GM12892 (cell line): Measurements from ENCODE around the gene ZBTB20.

Experiments
- DNase-seq: peaks from one replicate; pipeline ENCODE4 v3.0.0; 2011; ENCODE audit not compliant: insufficient read length
- FAIRE-seq: peaks from 2 replicates; lab custom pipeline; 2011; peaks lifted over from hg19 to GRCh38; lab: Jason Lieb, UNC
- POLR2A ChIP-seq: IDR thresholded peaks from 2 replicates; pipeline ENCODE4 v1.6.1; 2011; ENCODE audit warnings: low read depth, low read length, control low read depth
- POLR2AphosphoS5 ChIP-seq: IDR thresholded peaks from 2 replicates; pipeline ENCODE4 v1.6.1; 2011; ENCODE audit warnings: low read depth, low read length, control low read depth
- TAF1 ChIP-seq: IDR thresholded peaks from 2 replicates; pipeline ENCODE4 v1.6.1; 2011; ENCODE audit warnings: low read depth, mild to moderate bottlenecking, control low read depth, low read length, borderline replicate concordance

The ZBTB20 gene

DNA sequence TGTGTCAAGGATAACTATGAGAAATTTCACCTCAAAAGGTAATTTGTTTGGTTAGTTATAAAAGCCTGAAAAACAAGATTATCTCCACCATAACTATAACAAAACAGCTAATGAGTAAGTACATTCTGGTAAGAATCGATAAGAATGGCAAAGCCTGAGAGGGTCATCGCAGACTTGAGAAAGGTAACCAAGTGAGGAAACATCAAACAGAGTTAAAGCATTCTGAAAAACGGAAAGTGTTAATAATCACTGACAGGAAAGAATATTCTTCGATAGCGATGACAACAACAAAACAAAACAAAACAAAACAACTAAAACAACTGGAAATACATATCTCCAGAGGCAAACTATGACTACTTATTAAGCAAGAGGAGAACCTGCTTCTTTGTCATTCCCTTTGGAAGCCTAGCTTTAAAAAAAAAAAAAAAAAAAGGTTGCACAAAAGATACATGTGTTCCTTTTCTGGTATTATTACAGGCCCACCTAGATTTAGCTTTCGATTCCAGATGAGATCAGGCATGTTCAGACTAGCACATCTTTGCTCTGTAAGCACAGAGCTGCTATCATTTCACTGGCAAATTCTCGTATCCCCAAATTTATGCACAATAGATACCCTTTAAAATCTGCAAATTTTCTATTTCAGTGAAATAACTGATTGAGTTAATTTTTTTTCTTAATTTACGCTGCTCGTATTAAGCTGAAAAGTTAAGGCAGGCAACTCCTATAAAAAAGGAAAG lies 697.6 kb downstream of the ZBTB20 start:
- peak; percentile 84 for FAIRE-seq
- DNase-seq: no peak
- no peak for TF ChIP-seq POLR2A
- no peak for TF ChIP-seq POLR2AphosphoS5
- TF ChIP-seq TAF1: no peak

DNA sequence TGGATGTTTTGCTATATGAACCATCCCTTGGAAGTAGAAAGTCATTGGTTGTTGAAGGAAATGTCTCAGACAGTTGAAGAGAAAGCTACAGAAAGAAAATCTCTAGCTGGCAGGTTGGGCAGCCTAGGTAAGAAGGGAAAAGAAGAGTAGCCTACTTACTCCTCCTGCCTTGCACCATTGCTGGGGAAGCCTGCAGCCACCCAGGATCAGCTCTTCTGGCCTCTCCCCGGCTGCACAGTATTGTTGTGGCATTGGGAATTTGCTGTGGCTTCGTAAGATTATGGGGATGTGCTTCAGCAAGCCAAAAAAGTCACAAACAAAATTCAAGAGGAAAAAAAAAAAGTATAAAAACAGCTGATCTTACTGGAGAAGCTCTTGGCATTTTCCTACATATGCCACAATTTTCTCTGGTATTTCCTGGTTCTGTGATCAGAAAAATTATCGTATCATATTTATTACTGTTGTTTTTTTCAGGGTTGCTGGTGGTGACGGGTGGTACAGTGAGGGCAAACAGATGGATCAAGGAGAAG lies 699.1 kb downstream of the ZBTB20 start:
- no peak for DNase-seq
- TF ChIP-seq POLR2A (no peak), POLR2AphosphoS5 (no peak), TAF1 (no peak)
- FAIRE-seq: peak; percentile 5

DNA sequence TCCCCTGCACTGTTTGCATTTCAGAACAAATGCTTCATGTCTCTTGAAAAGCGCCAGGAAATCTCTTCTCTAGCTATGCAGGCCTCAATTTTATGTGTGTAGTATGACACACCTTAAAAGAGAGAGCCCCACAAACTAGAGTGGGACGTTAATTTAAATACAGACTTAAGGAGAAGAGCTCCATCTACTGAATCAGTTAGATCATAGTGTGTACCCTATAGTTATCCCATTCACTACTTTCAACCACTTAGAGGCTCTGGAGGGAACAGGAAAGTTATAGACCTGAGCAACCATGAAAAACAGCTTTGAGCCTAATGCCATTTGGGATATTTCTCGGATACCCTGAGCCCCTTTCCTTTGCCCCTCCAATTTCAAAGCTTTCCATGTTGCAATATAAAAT lies 699.5 kb downstream of the ZBTB20 start:
- DNase-seq (no peak), FAIRE-seq (peak; percentile 50)
- TF ChIP-seq TAF1 (no peak), POLR2AphosphoS5 (no peak), POLR2A (no peak)

DNA sequence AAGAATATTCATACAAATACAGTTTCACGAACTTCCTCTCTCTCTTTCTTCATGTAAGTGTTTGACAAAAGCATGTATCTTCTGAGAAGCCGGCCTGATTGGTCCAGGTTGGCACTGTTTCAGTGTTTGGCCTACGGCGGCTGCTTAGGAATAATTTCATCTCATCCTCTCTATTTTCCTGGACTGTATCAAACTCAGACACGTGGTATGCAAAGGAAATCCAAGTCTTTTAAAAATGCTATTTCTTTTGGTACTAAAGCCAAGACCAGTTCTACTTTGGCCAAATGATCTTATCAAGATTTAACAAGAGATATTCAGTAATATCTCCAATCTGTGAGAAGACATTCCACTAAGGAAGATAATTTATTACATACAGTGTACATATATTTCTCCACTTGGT lies 700.5 kb downstream of the ZBTB20 start:
- TF ChIP-seq TAF1 (no peak), POLR2AphosphoS5 (no peak)
- FAIRE-seq: peak; percentile 17
- no peak for DNase-seq

DNA sequence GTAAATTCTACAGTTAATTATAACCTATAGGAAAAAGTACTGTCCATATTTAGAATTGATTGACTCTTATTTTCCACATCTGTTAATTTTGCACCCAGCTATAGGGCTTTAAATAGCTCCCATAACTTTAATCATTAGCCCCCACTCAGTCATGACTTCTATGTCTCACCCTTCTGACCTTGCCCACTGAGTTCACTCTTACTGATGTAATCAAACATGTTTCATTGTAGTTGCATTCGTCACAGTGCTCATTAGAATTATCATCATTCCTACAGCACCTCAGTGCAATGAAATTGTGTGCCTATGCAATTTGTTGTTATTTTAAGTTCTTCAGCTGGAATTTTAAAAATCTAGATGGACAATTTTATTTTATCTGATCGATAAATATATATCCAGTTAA lies 701.9 kb downstream of the ZBTB20 start:
- no peak for TF ChIP-seq POLR2A
- no peak for TF ChIP-seq POLR2AphosphoS5
- TF ChIP-seq TAF1: no peak
- FAIRE-seq (peak; percentile 54), DNase-seq (no peak)

DNA sequence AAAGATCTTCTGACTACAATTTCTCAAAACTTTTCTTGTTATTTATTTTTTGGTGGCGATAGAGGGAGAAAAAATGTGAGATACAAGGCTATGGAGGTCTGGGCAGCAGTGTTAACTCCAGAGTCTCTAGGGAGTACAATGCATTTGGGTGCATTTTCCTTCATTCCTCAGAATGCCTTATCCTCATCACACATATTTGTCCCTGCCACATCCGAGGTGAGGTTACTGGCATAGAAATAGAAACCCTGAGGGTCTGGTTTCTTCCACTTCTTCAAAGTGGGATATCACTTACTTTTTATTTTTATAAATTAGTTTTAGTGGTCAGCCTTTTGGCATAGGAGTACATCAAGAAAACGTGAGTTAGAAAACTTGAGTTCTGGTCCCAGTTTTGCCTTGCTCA lies 702.9 kb downstream of the ZBTB20 start:
- DNase-seq: no peak
- peak; percentile 21 for FAIRE-seq
- no peak for TF ChIP-seq POLR2AphosphoS5

DNA sequence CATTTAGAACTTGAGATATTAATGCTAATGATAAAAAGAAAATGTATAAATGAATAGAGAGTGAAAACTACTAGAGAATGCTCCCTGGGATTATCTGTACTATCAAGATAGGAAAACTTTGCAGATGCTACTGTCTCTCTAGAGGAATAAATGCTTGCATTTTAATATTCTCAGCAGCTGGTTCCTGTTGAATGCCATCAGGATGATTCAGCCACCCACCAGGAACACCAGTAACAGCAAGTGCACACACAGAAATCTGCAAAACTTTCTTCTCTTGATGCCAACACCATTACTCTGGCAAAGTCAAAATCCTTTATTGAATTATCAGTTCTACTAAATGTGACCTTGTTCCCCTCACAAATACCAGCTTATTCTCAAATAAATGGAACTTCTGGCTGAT lies 704.8 kb downstream of the ZBTB20 start:
- FAIRE-seq (peak; percentile 57), DNase-seq (no peak)
- TF ChIP-seq POLR2A (no peak), POLR2AphosphoS5 (no peak), TAF1 (no peak)

DNA sequence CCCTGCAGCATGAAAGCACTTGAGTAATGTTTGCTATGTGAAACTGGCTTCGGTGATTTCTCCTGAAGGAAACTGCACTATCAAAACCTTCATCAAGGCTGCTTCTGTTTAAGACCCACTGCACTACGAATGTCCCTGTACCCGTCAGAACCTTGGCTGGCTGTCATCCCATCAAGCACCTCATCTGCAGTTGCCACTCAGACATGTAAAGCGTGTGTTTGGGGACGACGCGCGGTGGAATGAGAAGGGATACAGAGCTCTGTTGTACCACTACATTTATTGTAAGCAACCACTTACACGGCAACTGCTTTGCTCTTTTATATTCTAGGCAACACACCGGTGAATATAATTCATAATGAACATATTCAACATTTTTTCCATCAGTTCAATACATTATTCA lies 705.7 kb downstream of the ZBTB20 start:
- TF ChIP-seq POLR2AphosphoS5 (no peak), POLR2A (no peak), TAF1 (no peak)
- peak; percentile 80 for FAIRE-seq
- no peak for DNase-seq

DNA sequence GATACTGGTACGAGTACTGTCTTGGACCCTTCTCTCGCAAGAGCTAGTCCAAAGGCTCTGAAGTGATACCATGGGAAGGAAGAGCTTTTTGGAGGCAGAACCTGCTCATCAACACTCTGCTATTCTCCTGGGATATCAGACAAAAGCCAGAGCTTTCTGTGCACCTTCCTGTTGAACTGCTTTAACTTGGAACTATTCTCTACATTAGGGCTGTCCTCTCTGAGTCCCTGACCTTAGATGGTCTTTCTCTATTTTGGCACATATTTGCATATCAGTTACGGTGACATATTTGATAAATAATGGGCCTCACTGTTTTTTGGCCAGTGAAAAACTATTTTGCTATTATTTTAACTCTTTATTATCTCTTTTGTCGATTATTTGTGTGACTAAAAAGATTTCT lies 706.4 kb downstream of the ZBTB20 start:
- TF ChIP-seq TAF1: no peak
- no peak for TF ChIP-seq POLR2AphosphoS5
- no peak for TF ChIP-seq POLR2A
- no peak for DNase-seq
- no peak for FAIRE-seq

DNA sequence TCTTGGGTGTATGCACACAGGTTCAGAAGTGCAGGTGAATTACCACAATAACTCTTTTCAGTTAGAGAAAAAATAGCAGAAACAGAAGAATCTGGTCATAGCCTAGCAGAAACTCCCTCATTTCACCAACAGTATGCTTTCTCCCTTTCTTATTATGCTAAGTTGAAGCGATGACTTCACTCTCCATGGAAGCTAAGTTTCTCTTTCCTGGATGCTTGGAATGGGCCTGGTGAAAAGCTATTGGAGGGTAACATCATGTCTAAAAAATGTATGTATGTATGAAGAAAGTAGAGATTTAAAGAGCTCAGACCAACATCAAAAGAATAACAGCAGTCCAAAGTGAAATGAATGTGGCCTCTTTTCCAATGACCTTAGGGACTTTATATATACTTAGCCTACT lies 707.8 kb downstream of the ZBTB20 start:
- DNase-seq: no peak

DNA sequence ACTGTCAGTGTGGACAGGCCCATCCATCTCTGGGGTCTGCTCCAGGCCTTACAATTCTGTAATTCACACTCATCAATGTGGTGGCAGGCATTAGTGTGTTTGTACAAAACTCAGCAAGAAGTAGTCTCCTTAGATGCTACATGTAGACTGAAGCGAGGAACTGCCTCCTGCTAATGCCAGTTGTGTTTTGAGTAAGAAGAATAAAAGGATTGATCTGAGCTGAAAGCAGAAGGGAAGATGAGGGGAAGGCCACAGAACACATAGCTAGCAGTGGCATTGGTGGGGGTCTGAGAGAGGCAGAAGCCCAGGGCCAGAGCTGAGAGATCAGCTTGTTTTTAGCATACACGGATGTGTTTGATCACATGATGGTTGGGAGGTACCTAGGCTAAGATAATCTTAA lies 709.2 kb downstream of the ZBTB20 start:
- TF ChIP-seq TAF1 (no peak), POLR2A (no peak), POLR2AphosphoS5 (no peak)
- FAIRE-seq (peak; percentile 33), DNase-seq (no peak)

More for the DNA sequence above, 707.8 kb downstream of the ZBTB20 start:
- FAIRE-seq: peak; percentile 63
- TF ChIP-seq TAF1 (no peak), POLR2AphosphoS5 (no peak), POLR2A (no peak)

DNA sequence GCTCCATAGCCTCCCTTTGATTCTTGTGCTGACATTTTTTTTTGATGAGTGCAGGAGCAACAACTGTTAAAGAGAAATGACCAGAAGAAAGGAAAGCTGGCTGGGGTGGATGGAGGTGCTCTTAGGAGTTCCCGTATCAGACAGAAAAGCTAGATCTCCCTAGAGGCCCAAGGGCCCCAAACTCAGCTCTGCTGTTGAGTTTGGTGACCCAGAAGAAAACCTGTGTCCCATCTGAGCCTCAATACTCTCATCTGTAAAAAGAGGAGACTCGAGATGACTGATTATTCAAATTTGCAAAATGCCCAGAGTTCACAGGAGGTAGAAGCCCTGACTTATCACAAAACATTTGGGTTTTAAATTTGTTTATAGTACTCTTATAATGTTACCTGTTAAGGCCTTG lies 710.9 kb downstream of the ZBTB20 start:
- DNase-seq (no peak), FAIRE-seq (peak; percentile 74)
- TF ChIP-seq POLR2A (no peak), POLR2AphosphoS5 (no peak)
